ENCODE results near the gene HNF4A. TPM values are rescaled to one million over a fixed set of nuclear protein-coding genes. Genes with fewer than 3 reads are reported as not detected.
A peak's percentile ranks its signal among the peaks of the same experiment; 100 is the strongest.
"Not testable (repeated sequence)": the region's sequence is repeated elsewhere in the genome, so short reads cannot be mapped to it uniquely, and the experiment has no call there.

Gene HNF4A
- total RNA-seq, result under 0.01 TPM

DNA sequence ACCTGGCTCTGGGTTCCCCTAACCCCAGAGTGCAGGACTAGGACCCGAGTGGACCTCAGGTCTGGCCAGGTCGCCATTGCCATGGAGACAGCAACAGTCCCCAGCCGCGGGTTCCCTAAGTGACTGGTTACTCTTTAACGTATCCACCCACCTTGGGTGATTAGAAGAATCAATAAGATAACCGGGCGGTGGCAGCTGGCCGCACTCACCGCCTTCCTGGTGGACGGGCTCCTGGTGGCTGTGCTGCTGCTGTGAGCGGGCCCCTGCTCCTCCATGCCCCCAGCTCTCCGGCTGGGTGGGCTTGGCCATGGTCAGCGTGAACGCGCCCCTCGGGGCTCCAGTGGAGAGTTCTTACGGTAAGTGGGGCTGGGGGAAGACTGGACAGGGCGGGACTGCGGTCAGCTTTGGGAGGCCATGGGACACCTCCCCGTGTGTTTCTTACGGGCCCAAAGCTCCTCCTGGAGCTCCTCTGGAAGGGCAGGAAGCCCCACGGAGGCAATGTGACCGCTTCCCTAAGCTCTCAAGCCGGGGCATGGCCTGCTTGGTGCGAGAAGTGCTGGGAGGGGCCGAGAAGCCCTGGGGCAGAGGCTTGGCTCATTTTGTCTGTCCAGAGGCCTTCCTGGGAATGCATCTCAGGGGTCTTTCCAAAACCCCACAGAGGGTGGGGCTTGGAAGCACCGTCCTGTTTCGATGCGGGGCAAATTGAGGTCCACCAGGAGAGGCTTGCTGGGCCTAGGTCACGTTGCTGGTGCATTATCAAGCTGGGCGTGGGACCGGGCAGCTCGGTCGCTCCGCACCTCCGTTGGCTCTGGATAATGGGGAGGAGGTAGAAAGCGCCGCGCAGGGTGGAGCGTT, at the start of gene HNF4A:
Gene HNF4A (plus strand): TSS at position 202 of the 855 bp plus-strand sequence. CDS start 106 bp downstream, at position 308.
- no peak for DNase-seq (ENCODE audit: low read depth in 2 of 3, low spot score in 2 of 3)

DNA sequence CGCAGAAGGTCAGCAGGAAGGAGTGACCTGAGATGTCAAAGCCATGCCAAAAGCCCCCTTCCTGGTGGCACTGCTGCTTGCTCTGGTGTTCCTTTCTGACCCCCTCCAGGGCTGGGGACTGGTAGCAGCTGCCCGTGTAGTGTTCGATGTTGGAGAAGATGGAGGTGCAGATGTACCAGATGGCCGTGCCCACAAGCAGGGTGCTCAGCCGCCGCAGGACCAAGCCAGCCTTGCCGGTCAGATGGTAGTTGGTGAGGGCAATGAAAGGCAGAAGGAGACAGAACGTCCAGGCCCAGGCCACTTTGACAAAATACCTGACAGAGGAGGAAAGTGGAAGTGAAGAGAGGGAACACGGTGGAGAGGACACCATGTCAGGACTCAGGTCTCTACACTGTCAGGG, 48.6 kb upstream of the HNF4A start:
- no peak for DNase-seq (ENCODE audit: low read depth in 2 of 3, low spot score in 2 of 3)

DNA sequence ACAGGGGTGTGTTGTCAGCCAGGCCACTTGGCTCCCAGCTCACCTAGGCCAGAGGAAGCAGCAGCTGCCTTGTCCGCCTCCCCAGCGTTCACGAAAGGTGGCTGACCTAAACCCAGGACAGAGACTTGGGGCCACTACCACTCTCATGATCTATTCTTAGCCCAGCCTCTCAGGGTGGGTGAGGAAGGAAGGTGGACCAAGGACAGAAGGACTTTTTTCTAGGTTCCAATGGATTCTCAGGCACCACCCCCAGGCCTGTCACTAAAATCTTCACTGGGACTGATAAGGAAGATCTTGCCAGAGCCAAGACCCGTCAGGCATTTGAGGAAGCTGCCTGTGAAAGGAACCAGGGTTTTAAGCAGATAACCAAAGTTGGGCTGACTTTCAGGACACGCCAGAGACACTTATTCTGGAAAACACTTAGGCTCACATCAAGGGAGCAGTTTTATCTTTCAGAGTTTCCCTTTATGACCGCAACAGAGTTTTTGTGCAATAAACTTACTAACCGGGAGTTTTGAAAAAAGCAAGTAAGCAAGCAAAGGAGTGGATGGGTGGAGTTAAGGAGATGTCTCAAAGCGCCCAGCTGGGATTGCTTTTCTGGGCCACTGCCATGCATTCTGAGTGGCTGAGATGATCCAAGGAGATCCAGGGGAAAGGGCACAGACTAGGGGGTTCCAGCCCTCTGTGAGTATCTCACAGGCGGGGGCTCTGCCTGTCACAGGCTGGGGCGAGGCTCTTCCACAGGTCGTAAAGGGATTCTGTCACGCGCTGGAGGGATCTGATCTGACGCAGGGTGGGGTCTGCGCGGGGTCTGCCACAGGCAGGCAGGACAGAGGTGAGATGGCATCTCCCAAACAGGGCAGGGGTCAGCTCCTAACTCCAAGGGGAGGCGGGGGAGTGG, 45.5 kb upstream of the HNF4A start:
- DNase-seq (ENCODE audit: low read depth in 2 of 3, low spot score in 2 of 3), result peak in 2 of 3 donors; percentile 22 to 40

DNA sequence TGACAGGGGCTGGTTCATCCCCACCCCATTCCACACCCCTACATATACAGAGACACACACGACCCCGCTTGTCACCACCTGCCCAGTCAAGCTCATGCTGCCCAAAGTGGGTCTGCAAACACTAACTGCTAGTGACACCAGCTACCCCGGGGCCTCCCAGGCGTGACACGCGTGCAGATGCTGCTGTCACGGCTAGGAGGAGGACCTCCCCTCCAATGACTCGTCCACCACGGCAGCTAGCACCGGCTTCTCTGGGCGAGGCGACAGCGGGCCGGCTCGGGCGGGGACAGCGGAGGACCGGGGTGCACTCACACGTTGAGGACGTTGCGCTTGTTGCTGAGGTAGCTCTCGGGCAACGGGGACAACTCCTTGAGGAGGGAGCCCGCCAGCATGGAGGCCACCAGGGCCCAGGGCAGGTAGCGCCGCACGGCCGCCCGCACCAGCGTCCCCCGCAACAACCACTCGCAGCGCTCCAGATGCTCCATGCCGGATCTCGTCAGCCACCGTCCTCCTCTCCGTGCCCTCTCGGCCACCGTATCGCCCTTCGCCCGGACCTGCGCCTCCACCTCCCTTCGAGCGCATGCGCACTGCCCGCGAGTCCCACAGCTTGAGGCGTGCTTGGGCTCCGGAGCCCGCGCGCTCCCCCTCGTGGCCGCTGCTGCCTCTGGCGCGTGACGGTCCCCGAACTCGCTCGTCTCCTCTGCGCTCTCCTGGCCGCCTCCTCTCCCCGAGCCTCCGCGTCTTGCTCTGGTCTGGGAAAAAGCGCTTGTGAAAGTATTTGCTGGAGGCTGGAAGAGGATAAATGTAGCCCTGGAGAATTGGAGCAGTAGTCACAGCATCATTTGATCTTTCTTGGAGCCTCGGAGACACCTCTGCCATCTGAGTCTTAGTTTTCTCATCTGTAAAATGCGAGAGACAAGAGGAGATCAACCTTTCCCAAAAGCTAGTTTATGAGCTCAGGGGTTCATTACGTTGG, 44.5 kb upstream of the HNF4A start, which contains the start of gene FITM2:
Gene FITM2 (minus strand): TSS at position 539 of the 976 bp plus-strand sequence. CDS start 54 bp downstream, at position 485.
- peak; percentile 96 to 99 (median 98) for DNase-seq (ENCODE audit: low read depth in 2 of 3, low spot score in 2 of 3)

DNA sequence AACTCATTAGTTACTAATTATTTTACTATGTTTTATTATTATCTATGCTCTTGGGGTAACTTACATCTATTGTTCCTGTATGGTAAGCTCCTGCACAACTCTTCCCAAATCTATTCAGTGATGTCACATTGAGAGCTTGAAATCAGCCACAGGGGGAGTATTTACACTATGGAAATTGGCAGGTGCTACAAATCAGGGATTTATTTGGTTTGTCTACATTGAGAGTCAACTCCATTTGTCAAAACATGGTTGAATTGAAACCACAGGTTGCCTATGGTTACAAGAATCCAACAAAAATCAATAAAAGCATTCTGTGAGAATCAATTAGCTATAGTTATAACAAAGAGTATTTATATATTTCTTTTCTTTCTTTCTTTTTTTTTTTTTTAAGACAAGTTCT, 40.6 kb upstream of the HNF4A start:
- no peak for DNase-seq (ENCODE audit: low read depth in 2 of 3, low spot score in 2 of 3)

DNA sequence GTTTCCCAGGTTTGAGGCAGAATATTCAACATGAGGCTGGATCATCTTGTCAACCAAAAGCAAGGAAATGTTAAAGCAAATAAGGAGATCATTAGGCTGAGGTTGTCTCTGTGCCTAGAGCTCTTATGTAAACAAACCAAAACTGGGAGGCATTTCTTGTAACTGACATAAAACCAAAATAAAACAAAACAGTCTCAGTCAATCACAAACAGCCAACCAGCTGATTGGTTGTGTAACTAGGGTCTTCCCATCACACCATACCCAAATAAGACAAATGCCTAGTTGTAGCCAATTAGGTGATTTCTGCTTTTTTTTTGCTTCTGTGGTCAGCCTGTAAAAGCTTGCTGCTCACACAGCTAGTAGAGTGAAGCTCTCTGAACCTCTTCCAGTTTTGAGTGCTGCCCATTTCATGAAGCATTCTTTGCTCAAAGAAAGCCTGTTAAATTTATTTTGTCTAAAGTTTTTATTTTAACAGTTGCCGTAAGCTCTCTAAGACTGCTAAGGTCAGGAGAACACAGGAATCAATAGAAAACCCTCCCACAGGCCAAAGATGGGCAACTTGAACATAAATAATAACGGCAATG, 35.6 kb upstream of the HNF4A start:
- no peak for DNase-seq (ENCODE audit: low read depth in 2 of 3, low spot score in 2 of 3)

DNA sequence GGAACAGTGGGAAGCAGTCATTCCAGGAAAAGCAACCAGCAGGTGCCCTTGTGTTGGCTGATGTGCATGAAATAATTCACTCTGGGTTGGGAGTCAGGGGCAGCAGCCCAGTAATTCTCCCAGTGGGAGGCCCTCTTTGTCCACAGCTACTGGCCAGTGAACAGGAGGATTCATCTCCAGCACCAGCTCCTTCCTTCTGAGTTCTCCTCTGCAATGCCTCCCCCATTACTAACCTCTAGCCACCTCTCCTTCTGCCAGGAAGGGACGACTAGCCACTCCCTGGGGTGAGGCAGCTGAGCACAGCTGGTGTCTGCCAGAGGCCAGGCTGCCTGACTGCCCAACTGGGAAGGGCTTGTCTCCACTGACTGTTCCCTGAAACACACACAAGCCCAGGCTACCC, 31.2 kb upstream of the HNF4A start:
- no peak for DNase-seq (ENCODE audit: low read depth in 2 of 3, low spot score in 2 of 3)

DNA sequence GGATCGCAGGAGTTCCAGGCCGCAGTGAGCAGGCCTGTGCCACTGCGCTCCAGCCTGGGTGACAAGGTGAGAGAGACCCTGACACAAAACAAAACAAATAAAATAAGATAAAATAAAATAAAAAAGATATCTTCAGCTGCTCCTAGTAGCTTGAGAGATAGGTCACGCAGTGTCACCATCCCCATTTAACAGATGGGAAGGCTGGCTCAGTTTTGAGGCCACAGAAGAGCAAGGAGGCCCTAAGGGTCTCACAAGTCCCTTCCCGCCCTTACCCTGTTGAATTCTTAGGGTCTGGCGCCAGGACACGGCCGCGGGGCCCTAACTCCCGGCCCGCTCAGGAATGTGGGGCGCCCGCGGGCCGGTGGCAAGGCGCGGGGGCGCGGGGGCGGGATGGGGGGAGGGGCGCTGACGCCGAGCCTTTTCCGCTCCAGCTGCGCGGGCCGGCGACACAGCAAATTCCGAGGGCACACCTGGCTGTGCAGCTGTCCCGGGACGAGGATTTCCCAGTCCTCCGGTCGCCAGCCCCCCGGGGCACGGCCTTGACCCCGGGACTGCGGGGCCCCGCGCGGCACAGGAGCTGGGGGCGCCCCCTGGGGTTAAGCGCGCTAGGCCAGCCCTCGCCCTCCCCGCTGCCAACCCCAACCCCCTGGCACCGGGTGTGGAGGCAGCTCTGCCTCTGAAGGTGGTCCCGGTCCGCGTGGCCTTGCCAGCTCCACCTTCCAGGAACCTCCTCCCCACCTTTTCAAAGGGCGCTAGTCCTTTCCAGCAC, 28.9 kb upstream of the HNF4A start:
- peak in 1 of 3 donors; percentile 7 for DNase-seq (ENCODE audit: low read depth in 2 of 3, low spot score in 2 of 3)

DNA sequence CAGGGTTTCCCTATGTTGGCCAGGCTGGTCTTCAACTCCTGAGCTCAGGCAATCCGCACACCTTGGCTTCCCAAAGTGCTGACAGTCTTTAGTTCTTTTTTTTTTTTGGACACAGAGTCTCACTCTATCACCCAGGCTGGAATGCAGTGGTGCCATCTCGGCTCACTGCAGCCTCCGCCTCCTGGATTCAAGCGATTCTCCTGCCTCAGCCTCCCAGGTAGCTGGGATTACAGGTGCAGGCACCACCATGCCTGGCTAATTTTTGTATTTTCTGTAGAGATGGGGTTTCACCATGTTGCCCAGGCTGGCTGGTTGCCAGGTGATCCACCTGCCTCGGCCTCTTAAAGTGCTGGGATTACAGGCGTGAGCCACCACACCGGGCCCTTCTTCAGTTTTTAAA, 27.8 kb upstream of the HNF4A start:
- not testable (repeated sequence) for DNase-seq (ENCODE audit: low read depth in 2 of 3, low spot score in 2 of 3)

DNA sequence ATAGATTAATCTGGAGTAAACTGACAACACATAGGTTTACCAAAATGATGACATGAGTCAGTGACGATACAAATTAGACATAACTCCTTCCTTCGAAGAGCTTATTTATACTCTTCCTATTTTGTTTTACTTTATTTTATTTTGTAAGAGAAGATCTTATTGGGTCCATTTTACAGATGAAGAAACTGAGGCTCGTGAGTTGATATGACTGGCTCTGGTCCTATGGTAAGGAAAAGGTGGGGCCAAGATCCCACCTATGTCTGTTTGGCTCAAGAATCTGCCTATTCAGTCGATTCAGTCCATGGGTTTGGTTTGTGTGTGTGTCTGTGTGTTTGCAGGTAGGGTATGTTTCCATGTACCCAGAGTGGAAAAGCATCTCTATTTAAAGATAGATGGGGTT, 27.1 kb upstream of the HNF4A start:
- no peak for DNase-seq (ENCODE audit: low read depth in 2 of 3, low spot score in 2 of 3)

DNA sequence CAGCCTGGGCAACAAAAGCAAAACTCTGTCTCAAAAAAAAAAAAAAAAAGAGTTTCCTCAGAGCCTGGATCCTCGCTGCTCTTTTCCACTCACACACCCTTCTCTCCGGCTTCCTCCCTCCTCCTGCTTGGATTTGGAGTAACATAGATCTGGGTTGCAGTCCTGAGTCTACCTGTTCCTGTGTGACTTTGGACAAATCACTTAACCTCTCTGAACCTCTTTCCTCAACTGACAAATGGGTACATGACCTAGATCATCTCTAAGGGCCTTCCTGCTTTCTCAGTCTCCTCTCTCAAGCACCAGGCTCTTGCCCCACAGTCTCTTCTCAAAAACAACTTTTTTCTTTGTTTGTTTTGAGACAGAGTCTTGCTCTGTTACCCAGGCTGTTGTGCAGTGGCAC, 24.3 kb upstream of the HNF4A start:
- no peak for DNase-seq (ENCODE audit: low read depth in 2 of 3, low spot score in 2 of 3)

DNA sequence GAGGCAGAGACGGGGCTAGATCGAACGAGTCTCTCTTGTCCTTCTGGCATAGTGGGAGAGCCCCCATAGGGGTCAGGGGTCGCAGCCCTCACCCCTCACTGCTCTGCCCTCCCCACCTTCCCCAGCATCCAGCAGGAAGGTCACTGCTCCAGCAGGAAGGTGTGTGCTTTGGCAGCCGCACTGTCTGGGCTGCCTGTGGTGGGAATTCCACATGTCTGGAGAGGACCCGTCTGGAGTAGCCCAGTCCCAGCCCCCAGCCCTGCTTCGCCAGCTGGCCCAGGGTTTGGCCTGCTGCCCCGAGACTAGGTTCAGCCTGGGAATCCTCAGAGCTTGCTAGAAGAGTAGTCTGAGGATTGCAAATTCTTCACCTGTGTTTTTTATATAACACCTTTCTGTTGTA, 21.2 kb upstream of the HNF4A start:
- DNase-seq (ENCODE audit: low read depth in 2 of 3, low spot score in 2 of 3), result no peak

DNA sequence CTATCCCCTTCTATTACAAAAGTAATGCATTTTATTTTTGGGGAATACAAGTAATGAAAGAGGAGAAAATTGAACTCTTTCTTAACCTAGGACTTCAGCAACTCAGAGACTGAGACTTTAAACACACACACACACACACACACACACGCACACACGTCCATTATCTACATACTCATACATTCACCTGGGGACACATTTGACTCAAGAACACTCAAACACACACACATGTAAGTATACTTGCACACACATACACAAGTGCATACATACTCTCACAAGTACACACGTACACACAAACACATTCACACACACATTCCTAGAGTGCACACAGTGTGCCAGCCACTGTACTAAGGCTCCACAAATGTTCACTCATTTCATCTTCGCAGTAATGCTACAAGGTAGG, 20.8 kb upstream of the HNF4A start:
- no peak for DNase-seq (ENCODE audit: low read depth in 2 of 3, low spot score in 2 of 3)

DNA sequence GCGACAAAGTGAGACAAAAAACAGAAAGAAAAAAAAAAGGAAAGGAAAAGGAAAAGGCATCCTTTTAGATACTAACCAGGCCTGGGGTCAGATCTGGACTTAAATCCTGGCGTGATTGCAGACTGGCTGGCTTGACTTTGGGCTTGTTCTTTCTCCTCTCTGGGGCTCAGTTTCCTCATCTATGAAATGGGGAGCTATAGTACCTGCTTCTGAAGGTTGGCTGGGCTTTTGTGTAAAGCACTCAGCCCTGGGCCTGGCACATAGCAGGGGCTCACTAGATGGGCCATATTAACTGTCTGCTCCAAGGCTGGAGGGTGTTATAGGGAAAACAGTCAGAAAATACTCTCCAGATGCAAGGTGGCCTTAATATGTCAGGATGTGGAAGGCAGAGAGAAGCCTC, 19.8 kb upstream of the HNF4A start:
- DNase-seq (ENCODE audit: low read depth in 2 of 3, low spot score in 2 of 3), result no peak

DNA sequence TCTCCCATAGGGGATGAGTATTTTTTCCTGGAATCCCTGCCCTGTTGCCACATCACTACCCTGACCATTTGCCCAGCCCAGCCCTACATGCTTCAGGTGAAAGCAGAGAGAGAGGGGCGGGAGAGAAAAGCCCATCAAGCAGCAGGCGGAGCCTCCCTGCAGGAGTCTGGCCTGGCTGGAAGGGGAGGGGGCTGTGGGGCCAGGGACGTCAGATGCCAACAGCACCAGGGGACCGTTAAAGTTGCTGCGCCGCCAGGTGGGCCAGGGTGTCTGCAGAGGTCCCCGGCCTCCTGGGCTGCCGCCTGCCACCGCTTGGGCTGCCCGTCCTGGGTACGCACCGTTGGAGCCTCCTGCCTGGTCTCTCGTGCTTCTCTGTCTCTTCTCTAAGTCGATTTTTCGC, 19.4 kb upstream of the HNF4A start:
- DNase-seq (ENCODE audit: low read depth in 2 of 3, low spot score in 2 of 3), result no peak

DNA sequence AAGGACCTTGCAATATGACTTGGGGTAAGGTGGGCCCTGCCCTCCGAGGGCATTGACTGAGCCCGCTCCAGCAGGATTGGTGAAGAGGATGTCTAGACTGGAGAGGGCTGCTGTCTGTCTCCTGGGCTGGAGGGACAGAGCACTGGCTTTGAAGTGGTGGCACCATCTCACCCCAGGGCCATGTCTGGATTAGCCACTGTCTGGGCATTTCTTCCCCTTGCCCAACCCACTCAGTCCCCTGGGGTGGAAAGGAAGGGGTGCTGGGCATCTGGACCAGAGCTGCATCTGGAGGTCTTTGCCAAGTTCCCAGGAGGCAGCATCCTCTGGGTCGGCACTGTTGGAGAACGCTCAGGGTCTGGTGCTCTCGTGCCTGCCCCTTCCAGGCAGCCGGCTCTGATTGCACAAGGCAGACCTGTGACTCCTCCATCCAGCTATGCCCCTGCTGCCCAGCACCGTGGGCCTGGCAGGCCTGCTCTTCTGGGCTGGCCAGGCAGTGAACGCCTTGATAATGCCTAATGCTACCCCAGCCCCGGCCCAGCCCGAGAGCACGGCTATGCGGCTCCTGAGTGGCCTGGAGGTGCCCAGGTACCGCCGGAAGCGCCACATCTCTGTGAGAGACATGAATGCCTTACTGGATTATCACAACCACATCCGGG, 18.6 kb upstream of the HNF4A start, which contains the start of gene R3HDML:
Gene R3HDML (plus strand): TSS at position 319 of the 656 bp plus-strand sequence. CDS start 115 bp downstream, at position 434.
- no peak for DNase-seq (ENCODE audit: low read depth in 2 of 3, low spot score in 2 of 3)

DNA sequence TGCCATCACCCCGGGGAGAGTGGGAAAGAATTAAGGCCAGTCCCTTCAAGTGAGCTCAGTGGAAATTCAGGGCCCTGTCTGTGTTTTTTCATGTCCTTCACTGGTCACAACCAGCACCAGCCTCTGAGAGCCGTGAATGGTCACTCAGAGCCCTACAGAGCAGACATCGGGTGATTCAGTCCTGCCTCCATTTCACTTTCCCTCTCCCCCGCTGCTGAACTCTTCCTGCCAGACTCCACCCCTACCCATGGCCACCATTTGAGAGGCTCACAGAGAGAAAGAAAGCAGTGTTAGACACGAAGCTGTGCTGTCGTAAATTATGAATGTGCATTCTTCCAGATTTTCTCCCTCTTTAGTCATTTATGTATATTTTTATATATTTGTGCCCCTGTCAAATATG, 13.3 kb upstream of the HNF4A start:
- DNase-seq (ENCODE audit: low read depth in 2 of 3, low spot score in 2 of 3), result no peak

DNA sequence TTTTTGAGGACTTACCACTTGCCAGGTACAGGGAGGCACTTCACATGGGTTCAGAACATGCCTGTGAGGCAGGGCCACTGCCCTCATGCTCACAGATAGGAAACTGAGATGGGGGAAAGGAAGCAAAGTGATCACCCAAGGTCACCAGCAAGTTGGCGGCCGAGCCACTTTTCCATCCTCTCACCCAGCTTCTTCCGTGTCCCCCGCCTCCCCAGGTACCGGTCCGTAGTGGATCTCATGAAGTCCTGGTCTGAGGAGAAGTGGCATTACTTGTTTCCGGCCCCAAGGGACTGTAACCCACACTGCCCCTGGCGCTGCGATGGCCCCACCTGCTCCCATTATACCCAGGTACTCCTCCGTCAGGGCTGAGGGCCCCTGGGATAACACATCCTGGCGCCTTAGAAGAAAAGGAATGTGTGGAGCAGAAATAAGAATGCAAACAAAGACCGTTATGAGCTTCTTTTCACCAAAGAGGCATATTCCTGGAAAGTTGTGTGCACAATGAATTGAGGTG, 12.3 kb upstream of the HNF4A start:
- no peak for DNase-seq (ENCODE audit: low read depth in 2 of 3, low spot score in 2 of 3)

All from hematopoietic multipotent progenitor cell (in vitro differentiated cells).